ENCODE measurements around the gene TMEM164. TPM values are rescaled to one million over a fixed set of nuclear protein-coding genes. Genes with fewer than 3 reads are reported as not detected.

The TMEM164 gene
- total RNA-seq, 3 donors from 2014 or later (not counting 1 experiment from before 2014, with no cell fraction given): 18.9 to 80.6 (median 30.6) TPM

DNA sequence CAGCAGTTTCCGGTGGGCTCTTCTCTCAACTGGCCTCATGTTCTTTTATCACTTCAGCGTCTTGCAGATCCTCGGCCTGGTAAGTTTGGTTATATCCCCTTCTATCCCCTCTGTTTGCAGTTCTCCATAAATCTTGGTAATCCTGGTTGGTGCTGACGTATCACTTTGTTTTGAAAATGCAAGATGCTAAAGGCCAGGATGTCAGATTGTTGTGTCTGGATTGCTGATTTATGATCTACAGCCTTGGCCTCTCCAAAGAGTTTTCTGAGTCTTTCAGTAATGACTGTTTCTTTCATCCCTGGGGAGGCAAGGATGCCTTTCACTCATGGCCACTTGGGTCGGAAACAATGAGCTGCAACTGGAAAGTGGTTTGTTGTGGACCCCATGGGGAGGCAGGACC lies 168.5 kb downstream of the TMEM164 start:
- no peak overlapping the region for H3K4me3 ChIP-seq (ENCODE audit: low read length)
- H3K36me3 Mint-ChIP-seq: no peaks in the 10 kb centered on the region
- no peak overlapping the region for H3K4me3 Mint-ChIP-seq
- 98% methylated on average over 5 of the region's 5 CpGs for WGBS (ENCODE audit: insufficient coverage)
- DNase-seq (no peak), ATAC-seq (no peak)
- TF ChIP-seq, protein P1, sequence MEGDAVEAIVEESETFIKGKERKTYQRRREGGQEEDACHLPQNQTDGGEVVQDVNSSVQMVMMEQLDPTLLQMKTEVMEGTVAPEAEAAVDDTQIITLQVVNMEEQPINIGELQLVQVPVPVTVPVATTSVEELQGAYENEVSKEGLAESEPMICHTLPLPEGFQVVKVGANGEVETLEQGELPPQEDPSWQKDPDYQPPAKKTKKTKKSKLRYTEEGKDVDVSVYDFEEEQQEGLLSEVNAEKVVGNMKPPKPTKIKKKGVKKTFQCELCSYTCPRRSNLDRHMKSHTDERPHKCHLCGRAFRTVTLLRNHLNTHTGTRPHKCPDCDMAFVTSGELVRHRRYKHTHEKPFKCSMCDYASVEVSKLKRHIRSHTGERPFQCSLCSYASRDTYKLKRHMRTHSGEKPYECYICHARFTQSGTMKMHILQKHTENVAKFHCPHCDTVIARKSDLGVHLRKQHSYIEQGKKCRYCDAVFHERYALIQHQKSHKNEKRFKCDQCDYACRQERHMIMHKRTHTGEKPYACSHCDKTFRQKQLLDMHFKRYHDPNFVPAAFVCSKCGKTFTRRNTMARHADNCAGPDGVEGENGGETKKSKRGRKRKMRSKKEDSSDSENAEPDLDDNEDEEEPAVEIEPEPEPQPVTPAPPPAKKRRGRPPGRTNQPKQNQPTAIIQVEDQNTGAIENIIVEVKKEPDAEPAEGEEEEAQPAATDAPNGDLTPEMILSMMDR (IDR thresholded peaks at IDR 0.05): no peak
- intact Hi-C loops (cut with micrococcal nuclease): no loop called here
- H3K9me3 ChIP-seq (ENCODE audit: control insufficient read depth, insufficient read depth, low read length): no peaks in the 10 kb centered on the region
- H3K27ac ChIP-seq (ENCODE audit: low read length): no peak overlapping the region
- peaks cover 17 to 23% of the 10 kb centered on the region in 2 donors for H3K4me1 Mint-ChIP-seq
- no peaks in the 10 kb centered on the region for H3K9me3 Mint-ChIP-seq
- H3K27ac Mint-ChIP-seq: no peak overlapping the region
- peaks cover 11% of the 10 kb centered on the region for H3K4me1 ChIP-seq (ENCODE audit: control insufficient read depth, insufficient read depth, low read length)
- H3K27me3 ChIP-seq (ENCODE audit: control insufficient read depth, insufficient read depth, low read length): no peaks in the 10 kb centered on the region
- no peaks in the 10 kb centered on the region for H3K27me3 Mint-ChIP-seq (ENCODE audit: low read depth in 2 of 2)
- H3K36me3 ChIP-seq (ENCODE audit: control insufficient read depth, insufficient read depth, low read length): peaks cover 2% of the 10 kb centered on the region

DNA sequence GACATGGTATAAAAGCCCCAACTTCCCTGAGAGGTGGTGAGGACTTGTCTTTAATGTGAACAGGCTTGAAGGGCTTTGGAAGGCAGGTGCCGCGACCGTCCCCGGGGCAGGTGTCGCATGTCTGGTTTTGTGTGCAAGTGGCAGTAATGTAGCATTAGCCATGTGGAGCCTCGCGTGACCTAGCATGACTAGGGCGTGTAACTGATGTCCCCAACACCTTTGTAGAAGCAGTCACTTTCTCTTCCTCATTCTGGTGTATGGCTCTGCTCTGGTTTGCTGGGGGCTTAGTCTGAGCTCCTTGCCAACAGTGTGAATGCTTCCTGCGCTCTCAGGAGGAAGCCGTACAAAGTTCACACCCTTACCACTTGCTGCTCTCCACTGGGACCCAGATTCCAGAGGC lies 169.3 kb downstream of the TMEM164 start:
- peak overlapping the region in 1 of 2 donors; percentile 28 for H3K27ac Mint-ChIP-seq
- intact Hi-C loops (cut with micrococcal nuclease): no loop called here
- TF ChIP-seq, protein P1 (IDR thresholded peaks at IDR 0.05): no peak
- Histone ChIP-seq H3K27ac (ENCODE audit: low read length) (peak overlapping the region; percentile 4), H3K4me3 (ENCODE audit: low read length) (no peak overlapping the region), H3K27me3 (ENCODE audit: control insufficient read depth, insufficient read depth, low read length) (no peaks in the 10 kb centered on the region), H3K9me3 (ENCODE audit: control insufficient read depth, insufficient read depth, low read length) (no peaks in the 10 kb centered on the region), H3K36me3 (ENCODE audit: control insufficient read depth, insufficient read depth, low read length) (peaks cover 2% of the 10 kb centered on the region), H3K4me1 (ENCODE audit: control insufficient read depth, insufficient read depth, low read length) (peaks cover 11% of the 10 kb centered on the region)
- 57% methylated on average over 10 of the region's 10 CpGs for WGBS (ENCODE audit: insufficient coverage)
- peak in 1 of 3 donors; percentile 33 for ATAC-seq
- H3K4me1 Mint-ChIP-seq: peaks cover 17 to 23% of the 10 kb centered on the region in 2 donors
- DNase-seq: no peak
- no peaks in the 10 kb centered on the region for H3K27me3 Mint-ChIP-seq (ENCODE audit: low read depth in 2 of 2)
- no peaks in the 10 kb centered on the region for H3K9me3 Mint-ChIP-seq
- H3K4me3 Mint-ChIP-seq: no peak overlapping the region
- no peaks in the 10 kb centered on the region for H3K36me3 Mint-ChIP-seq

DNA sequence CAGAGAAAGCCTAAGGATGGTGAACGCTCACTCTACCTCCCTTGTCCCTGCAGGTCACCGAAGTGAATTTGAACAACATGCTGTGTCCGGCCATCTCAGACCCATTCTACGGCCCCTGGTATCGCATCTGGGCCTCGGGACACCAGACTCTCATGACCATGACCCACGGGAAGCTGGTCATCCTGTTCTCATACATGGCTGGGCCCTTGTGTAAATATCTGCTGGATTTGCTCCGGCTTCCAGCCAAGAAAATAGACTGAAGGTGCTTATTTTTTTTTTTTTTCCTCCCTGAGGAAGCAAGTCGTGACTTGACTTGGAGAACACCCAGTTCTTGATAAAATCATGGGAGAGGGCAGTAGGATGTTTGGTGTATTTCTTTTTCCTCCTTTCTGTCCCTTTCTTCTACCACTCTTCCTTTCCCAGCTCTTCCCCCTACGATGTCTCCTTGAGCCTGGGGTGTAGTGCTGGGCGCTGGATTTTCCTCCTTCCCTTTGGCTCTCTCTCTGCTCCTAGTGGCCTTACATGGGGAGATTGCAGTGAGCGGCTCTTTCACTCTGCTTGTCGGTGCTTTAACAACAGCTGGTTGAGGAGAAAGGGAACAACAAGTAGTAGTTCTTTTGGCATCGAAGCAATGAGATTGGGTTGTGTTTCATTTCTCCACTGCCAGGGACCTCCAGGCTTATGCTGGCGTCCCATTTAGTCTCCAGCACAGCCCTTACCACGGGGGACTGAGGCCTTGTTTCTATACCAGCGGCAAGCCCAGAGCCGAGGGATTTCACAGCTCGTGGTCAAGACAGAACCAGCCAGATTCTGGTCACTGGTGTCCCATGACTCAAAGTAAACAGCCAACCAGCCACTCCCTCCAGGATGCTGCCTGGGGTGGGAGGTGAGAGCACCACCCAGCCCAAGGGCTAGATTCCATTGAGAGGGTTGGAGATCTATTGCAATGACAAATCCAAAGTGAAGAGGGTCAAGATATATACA lies 170.6 kb downstream of the TMEM164 start:
- Mint-ChIP-seq H3K9me3 (no peaks in the 10 kb centered on the region), H3K27ac (no peak overlapping the region), H3K27me3 (ENCODE audit: low read depth in 2 of 2) (no peaks in the 10 kb centered on the region), H3K4me3 (no peak overlapping the region), H3K36me3 (no peaks in the 10 kb centered on the region), H3K4me1 (peaks cover 17 to 23% of the 10 kb centered on the region in 2 donors)
- H3K27me3 ChIP-seq (ENCODE audit: control insufficient read depth, insufficient read depth, low read length): no peaks in the 10 kb centered on the region
- ATAC-seq: no peak
- H3K4me3 ChIP-seq (ENCODE audit: low read length): no peak overlapping the region
- H3K4me1 ChIP-seq (ENCODE audit: control insufficient read depth, insufficient read depth, low read length): peaks cover 11% of the 10 kb centered on the region
- no peaks in the 10 kb centered on the region for H3K9me3 ChIP-seq (ENCODE audit: control insufficient read depth, insufficient read depth, low read length)
- H3K36me3 ChIP-seq (ENCODE audit: control insufficient read depth, insufficient read depth, low read length): peaks cover 2% of the 10 kb centered on the region
- TF ChIP-seq, protein P1 (IDR thresholded peaks at IDR 0.05): no peak
- WGBS (ENCODE audit: insufficient coverage): 90% methylated on average over 16 of the region's 19 CpGs
- intact Hi-C loops (cut with micrococcal nuclease): no loop called here
- H3K27ac ChIP-seq (ENCODE audit: low read length): no peak overlapping the region
- DNase-seq: no peak
